Aorta (tissue), 5 donors: Measurements from ENCODE around the gene GRID2. TPM values are rescaled to one million over a fixed set of nuclear protein-coding genes. Genes with fewer than 3 reads are reported as not detected.

Source experiments
- ATAC-seq: fragments of 200-7000 bp; cut with Tn5 transposase; one replicate; pipeline ENCODE4 v1.9.1; 2022; ENCODE audit warnings: moderate library complexity; ENCODE audit not compliant: low FRiP score
- DNase-seq, 2 donors: peaks; one replicate each; pipeline ENCODE4 v3.0.0-alpha.2; 2020
- H3K27ac ChIP-seq, 2 donors: one replicate each; pipeline ENCODE4 v1.5.1; 2013; ENCODE audit warnings: low read length in 2 of 2, mild to moderate bottlenecking in 2 of 2, moderate library complexity in 2 of 2, control low read depth in 1 of 2, inconsistent platforms in 1 of 2, low read depth in 1 of 2
- H3K27me3 ChIP-seq, 2 donors: one replicate each; pipeline ENCODE4 v1.6.1; 2013; ENCODE audit warnings: control low read depth in 1 of 2, low read length in 1 of 2, mild to moderate bottlenecking in 1 of 2, moderate library complexity in 1 of 2; ENCODE audit not compliant: insufficient read depth in 2 of 2, control insufficient read depth in 1 of 2
- H3K36me3 ChIP-seq, 2 donors: one replicate each; pipeline ENCODE4 v1.6.1; 2013; ENCODE audit warnings: control low read depth in 1 of 2, low read length in 1 of 2, mild to moderate bottlenecking in 1 of 2; ENCODE audit not compliant: insufficient read depth in 2 of 2, control insufficient read depth in 1 of 2
- H3K4me1 ChIP-seq, 2 donors: one replicate each; pipeline ENCODE4 v1.6.1; 2013; ENCODE audit warnings: low read length in 2 of 2, control low read depth in 1 of 2, mild to moderate bottlenecking in 1 of 2, moderate library complexity in 1 of 2; ENCODE audit not compliant: insufficient read depth in 2 of 2, control insufficient read depth in 1 of 2
- H3K4me3 ChIP-seq, 2 donors: one replicate each; pipeline ENCODE4 v1.5.1; 2013; ENCODE audit warnings: low read length in 2 of 2, control low read depth in 1 of 2, mild to moderate bottlenecking in 1 of 2
- H3K9me3 ChIP-seq: one replicate; pipeline ENCODE4 v1.6.1; 2013; ENCODE audit warnings: mild to moderate bottlenecking, low read length; ENCODE audit not compliant: control insufficient read depth
- WGBS, 2 donors: extraction: QIAGEN DNeasy Blood & Tissue Kit; methylation state at CpG; one replicate each; pipeline ENCODE4 v1.1.7; 2013; 5-methylcytosine and 5-hydroxymethylcytosine counted together
- intact Hi-C, 2 donors: fragments of 100-400 bp; cut with DNase I; formaldehyde crosslinking; loops; one replicate each; pipeline versions ENCODE4 v1.14.2 to v1.15.0; 2022
- polyA plus RNA-seq, 2 donors: library from polyadenylated mRNA; stranded (reverse); fragments of 200-250 nt; gene quantifications; one replicate each; pipeline ENCODE4 v1.2.3, GENCODE V29; 2013
- total RNA-seq, 2 donors: library from RNA; stranded (reverse); fragmentation: NEBNext Ultra II Directional; extraction: Animal tissue kit (Norgen Biotek cat#: 25700); gene quantifications; one replicate each; pipeline ENCODE4 v1.2.1, GENCODE V29; 2021
- donor health status: healthy with polysubstance abuse.
- donor health status: Bipolar disorder and iron deficiency.
- donor health status: DM: no; HTN: no; CAD: no.
- donor health status: DM: no; HTN: no; CAD: no.
- donor health status: DM: yes; HTN: yes; CAD: no.

GRID2 gene
- total and polyA plus RNA-seq, 4 donors, result 0.13 to 0.18 TPM; not detected in 2

DNA sequence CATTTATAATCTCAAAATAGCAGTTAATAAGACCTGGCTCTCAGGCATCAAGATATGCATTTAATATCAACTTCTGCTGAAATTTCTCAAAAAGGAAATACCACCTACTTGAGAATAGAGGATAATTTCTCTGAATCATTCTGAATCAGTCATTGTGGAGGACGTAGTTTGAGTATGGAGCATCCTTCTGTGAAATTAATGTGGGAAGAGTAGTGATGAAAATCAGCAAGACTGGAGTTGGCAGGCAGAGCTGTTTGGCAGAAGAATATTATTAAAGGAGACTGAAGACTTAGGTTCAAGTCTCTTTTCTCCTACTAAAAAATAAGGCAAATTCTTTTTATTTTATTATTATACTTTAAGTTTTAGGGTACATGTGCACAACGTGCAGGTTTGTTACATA is 1199.2 kb downstream of the GRID2 start:
- 75 to 79% methylated on average over 2 of the region's 2 CpGs for WGBS, 2 donors

DNA sequence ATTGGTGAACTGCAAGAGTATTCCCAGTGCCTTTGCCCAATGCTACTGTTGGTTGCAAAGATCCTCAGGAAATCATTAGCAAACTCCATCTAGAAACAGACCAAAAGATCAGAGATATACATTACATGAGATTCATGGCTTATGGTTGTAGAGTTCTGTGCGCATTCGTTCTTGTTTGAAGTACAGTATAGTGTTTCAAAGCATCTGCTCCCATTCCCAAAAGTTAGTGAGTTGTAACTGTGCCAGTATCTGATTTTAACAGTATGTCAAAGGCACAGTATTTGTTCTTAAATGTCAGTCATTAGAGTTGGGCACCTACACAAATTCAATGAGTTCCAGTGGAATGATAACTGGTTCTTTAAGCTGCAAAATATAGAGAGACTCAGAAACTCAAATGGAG is 1210.1 kb downstream of the GRID2 start:
- no peak for DNase-seq
- intact Hi-C loops, result no loop called here
- Histone ChIP-seq H3K4me3 (no peak overlapping the region), H3K27me3 (no peaks in the 10 kb centered on the region), H3K4me1 (no peaks in the 10 kb centered on the region), H3K9me3 (peaks cover 2% of the 10 kb centered on the region), H3K27ac (no peak overlapping the region), H3K36me3 (no peaks in the 10 kb centered on the region)
- 91 to 92% methylated on average over 2 of the region's 2 CpGs for WGBS, 2 donors
- no peak for ATAC-seq

More for the DNA sequence above, 1199.2 kb downstream of the GRID2 start:
- Histone ChIP-seq H3K27me3 (no peaks in the 10 kb centered on the region), H3K9me3 (no peaks in the 10 kb centered on the region), H3K4me1 (no peaks in the 10 kb centered on the region), H3K4me3 (no peak overlapping the region), H3K27ac (no peak overlapping the region), H3K36me3 (no peaks in the 10 kb centered on the region)
- ATAC-seq, result no peak
- intact Hi-C loops, result no loop called here
- DNase-seq, result no peak

DNA sequence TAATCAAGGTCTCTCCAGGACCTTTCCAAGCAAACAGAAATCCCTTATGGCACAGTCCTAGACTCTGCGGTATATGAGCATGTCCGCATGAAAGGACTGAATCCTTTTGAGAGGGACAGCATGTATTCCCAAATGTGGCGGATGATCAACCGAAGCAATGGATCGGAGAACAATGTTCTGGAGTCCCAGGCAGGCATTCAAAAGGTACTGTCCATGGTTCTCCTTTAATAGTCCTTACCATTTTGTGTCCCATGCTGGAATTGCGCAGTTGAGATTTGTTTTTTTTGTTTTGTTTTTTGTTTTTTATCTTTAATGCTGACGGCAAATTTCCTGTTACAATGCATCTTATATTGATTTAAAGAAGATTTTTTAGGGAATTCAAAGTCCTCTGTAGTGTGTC is 1211.4 kb downstream of the GRID2 start:
- no peak overlapping the region for H3K4me3 ChIP-seq
- no peaks in the 10 kb centered on the region for H3K36me3 ChIP-seq
- H3K27me3 ChIP-seq, result no peaks in the 10 kb centered on the region
- peaks cover 2% of the 10 kb centered on the region for H3K9me3 ChIP-seq
- intact Hi-C loops, result no loop called here
- ATAC-seq, result no peak
- H3K4me1 ChIP-seq, result no peaks in the 10 kb centered on the region
- H3K27ac ChIP-seq, result no peak overlapping the region
- WGBS, 2 donors, result 95% methylated on average over 7 of the region's 7 CpGs
- DNase-seq, result no peak

DNA sequence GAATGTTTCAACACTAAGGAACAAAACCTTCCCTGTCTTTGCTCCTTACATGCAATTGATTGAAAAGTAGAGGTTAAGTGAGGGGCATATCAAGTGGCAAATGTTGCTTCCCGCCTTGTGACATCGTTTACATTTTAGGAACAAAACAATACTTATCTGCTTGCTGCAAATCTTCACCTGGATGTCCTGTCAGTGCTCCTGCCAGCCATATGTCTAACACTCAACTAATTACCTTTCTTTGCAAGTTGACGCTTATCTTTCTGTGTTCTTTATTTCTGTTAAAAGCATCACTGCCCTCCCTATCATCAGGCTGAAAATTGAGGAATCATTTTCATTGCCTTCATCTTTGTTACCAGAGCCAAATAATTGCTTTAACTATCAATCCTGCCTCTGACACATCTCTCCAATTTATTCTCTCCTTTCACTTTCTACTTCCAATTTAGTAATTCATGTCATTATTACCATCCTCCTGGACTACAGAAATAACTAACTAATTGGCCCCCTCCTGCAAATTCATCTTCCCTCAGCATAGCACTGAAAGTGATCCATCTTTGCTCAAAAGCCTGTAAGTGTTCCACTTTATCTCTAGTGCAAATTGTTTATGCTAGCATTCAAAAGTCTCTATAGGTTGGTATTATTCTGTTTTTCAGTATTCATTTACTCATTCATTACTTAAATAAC is 1226.1 kb downstream of the GRID2 start:
- DNase-seq (no peak), ATAC-seq (no peak)
- H3K4me1 ChIP-seq, result no peaks in the 10 kb centered on the region
- no peaks in the 10 kb centered on the region for H3K36me3 ChIP-seq
- no peak overlapping the region for H3K27ac ChIP-seq
- no peaks in the 10 kb centered on the region for H3K27me3 ChIP-seq
- WGBS, 2 donors, result 73 to 80% methylated on average over 3 of the region's 3 CpGs
- intact Hi-C loops, result no loop called here
- no peaks in the 10 kb centered on the region for H3K9me3 ChIP-seq
- H3K4me3 ChIP-seq, result no peak overlapping the region

DNA sequence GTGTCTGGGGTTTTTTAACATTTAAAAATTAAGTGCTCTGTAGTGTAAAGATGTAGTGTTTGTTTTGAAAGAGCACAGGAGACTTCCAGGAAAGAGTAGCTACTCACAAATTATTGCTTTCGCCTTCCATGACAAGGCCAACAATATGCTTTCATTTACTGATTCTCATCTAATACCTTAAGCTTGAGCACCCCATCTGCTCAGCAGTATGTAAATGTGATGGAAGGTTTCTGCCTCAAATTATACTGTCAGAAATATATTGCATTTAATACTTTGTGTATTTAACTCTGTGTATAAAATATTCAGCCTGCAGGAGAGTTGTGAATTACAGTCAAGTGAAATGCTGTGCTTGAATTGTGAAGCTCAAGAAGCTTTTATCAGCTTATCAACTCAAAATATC is 1228.5 kb downstream of the GRID2 start:
- intact Hi-C loops, result no loop called here
- no peaks in the 10 kb centered on the region for H3K4me1 ChIP-seq
- H3K27me3 ChIP-seq, result no peaks in the 10 kb centered on the region
- no peak for DNase-seq
- no peak overlapping the region for H3K27ac ChIP-seq
- no peaks in the 10 kb centered on the region for H3K9me3 ChIP-seq
- no peaks in the 10 kb centered on the region for H3K36me3 ChIP-seq
- 88 to 89% methylated on average over 1 of the region's 1 CpG for WGBS, 2 donors
- ATAC-seq, result no peak
- no peak overlapping the region for H3K4me3 ChIP-seq

DNA sequence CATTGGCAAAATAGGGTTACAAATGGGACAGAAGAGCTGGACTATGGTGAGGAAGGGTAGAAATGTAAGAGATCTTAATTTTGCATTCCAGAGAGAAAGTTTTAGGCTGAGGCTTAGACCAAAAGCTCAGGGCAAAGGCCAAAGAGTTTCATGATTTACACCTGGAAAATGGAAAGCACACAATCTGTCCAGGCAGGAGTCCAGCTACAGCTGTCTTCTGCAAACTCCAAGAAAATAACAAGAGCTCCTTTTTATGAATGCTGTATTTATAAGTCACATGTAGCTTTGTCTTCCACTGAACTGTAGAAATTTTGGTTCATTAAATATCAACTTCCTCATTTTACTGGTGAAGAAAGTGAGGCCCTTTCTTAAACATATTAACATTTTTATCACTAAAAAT is 1236.8 kb downstream of the GRID2 start:
- no peak for DNase-seq
- no peaks in the 10 kb centered on the region for H3K36me3 ChIP-seq
- H3K9me3 ChIP-seq, result no peaks in the 10 kb centered on the region
- H3K27me3 ChIP-seq, result no peaks in the 10 kb centered on the region
- H3K4me1 ChIP-seq, result no peaks in the 10 kb centered on the region
- ATAC-seq, result no peak
- H3K4me3 ChIP-seq, result no peak overlapping the region
- no peak overlapping the region for H3K27ac ChIP-seq
- intact Hi-C loops, result no loop called here

DNA sequence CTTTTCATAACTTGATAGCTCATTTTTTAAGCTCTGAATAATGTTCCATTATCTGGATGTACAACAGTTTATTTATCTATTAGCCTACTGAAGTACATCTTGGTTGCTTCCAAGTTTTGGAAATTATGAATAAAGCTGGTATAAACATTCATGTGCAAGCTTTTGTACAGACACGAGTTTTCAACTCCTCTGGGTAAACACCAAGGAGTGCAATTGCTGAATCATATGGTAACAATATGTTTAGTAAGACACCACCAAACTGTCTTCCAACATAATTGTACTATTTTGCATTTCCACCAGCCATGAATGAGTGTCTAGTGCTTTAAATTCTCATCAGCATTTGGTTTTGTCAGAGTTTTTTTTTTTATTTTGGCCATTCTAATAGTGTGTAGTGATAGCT is 1258.1 kb downstream of the GRID2 start:
- no peak overlapping the region for H3K4me3 ChIP-seq
- H3K36me3 ChIP-seq, result no peaks in the 10 kb centered on the region
- H3K9me3 ChIP-seq, result no peaks in the 10 kb centered on the region
- intact Hi-C loops, result no loop called here
- H3K27ac ChIP-seq, result no peak overlapping the region
- no peaks in the 10 kb centered on the region for H3K27me3 ChIP-seq
- H3K4me1 ChIP-seq, result no peaks in the 10 kb centered on the region
- 49 to 62% methylated on average over 1 of the region's 1 CpG for WGBS, 2 donors
- DNase-seq, result no peak
- ATAC-seq, result no peak

DNA sequence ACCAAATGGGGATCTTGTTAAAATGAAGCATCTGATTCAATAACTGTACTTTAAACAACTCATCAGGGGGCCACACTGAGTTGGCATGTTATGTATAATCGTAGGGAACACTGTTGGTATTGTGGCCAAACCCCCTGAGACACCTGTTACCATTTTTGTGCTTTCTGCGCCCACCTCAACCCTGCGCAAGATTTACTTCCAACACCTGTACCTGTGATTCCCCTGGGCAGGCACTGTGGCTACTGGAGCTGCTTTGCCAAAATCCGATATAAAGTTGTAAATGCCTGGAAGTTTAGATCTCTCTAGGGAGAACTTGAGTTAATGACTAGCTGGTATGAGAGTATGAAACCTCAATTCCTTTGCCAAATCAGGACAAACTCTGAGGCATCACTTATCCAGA is 1265.0 kb downstream of the GRID2 start:
- Histone ChIP-seq H3K27ac (no peak overlapping the region), H3K36me3 (no peaks in the 10 kb centered on the region), H3K4me1 (no peaks in the 10 kb centered on the region), H3K4me3 (no peak overlapping the region), H3K27me3 (no peaks in the 10 kb centered on the region), H3K9me3 (no peaks in the 10 kb centered on the region)
- ATAC-seq (no peak), DNase-seq (no peak)
- intact Hi-C loops, result no loop called here
- WGBS, 2 donors, result 85 to 89% methylated on average over 4 of the region's 4 CpGs

DNA sequence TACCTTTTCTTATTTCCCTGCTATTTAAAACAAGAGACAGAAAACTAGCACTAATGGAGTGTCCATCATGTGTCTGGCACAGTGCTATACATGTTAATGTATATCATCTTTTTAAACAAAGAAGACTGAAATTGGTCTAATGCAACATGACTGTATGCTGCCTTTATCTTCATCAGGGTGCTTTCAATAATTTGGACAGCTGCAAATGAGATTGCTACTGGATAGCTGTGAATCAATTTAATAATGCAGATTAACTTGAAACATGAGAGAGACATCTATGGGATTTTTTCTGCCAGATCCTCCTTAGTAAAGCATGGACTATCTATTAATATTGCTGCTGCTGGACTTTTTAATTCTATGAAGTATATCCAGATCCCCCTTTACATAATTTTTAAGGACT is 1269.5 kb downstream of the GRID2 start:
- no peaks in the 10 kb centered on the region for H3K27me3 ChIP-seq
- H3K36me3 ChIP-seq, result no peaks in the 10 kb centered on the region
- no peak overlapping the region for H3K27ac ChIP-seq
- H3K4me1 ChIP-seq, result no peaks in the 10 kb centered on the region
- no peak for ATAC-seq
- H3K4me3 ChIP-seq, result no peak overlapping the region
- no peak for DNase-seq
- no peaks in the 10 kb centered on the region for H3K9me3 ChIP-seq
- intact Hi-C loops, result no loop called here
